ENCODE data around the gene VMP1.

Gene VMP1

DNA sequence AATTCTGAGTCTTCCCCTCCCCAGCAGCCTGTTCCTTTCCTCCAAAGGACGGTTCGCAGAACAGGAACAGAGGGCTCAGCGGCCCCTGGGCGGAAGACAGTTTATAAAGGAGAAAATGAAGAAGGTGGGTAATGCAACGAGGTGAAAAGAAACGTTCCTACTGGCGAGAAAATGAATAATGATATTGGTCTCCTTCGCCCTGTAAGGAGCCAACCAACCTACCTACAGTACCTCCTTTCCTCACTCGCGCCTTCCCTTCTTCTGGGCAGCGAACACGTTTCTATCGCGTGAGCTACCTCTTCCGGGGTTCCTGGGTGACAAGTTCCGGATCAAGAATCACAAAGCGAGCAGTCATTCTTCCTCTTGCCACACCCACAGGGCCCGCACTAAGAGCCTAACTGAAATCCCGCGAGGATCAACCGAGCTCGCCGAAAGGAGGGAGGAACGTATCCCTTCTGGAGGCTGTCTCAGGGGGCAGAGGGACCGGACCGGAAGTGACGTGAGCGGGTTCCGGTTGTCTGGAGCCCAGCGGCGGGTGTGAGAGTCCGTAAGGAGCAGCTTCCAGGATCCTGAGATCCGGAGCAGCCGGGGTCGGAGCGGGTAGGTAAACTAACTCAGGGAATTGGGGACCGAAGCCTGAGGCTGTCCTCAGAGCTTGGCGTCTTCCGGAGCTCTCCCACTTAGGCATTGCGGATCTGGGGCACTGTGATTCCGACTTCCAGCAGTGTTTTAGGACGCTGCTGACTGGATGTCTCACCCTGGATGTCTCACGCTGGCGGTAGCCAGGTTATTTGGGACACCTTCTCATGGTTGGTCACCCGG, at the start of gene VMP1, which contains the start of gene PTRH2:
VMP1 (plus strand) TSS at position 506 of the 822 bp plus-strand sequence. CDS start 23,793 bp downstream, outside the sequence.
PTRH2 (minus strand) TSS at position 282 of the 822 bp plus-strand sequence. CDS start 9,452 bp downstream, outside the sequence.
- DNase-seq = peak; percentile 84 to 100 (median 98)

DNA sequence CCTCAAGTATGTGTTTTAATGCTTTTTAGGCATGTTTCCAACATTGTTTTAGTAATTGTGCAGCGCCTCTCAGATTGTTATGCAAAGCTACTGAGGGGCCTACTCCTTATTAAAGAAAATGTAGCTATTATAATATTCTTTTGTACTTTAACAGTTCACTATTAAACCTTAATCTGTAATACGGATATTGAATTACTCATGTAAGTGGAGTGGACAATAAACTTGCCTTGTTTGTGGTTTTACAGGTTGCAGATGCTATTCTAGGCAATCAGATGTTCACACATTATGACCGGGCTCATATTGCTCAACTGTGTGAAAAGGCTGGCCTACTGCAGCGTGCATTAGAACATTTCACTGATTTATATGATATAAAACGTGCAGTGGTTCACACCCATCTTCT, 41.2 kb upstream of the VMP1 start:
- DNase-seq = no peak

DNA sequence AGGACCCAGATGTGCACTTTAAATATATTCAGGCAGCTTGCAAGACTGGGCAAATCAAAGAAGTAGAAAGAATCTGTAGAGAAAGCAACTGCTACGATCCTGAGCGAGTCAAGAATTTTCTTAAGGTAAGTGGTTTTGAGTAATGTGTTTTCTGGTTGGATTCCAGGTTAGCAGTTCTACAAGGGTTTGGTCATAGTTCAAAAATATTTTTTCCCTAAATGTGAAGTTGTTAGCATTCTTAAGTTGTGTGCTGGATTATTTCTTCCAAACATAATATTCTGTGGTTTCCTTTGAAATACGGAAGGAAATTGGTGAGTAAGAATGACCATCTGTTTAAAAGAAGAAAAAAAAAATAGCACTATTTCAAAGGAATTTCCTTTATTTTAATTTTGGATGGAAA, 38.6 kb upstream of the VMP1 start:
- no peak for DNase-seq

DNA sequence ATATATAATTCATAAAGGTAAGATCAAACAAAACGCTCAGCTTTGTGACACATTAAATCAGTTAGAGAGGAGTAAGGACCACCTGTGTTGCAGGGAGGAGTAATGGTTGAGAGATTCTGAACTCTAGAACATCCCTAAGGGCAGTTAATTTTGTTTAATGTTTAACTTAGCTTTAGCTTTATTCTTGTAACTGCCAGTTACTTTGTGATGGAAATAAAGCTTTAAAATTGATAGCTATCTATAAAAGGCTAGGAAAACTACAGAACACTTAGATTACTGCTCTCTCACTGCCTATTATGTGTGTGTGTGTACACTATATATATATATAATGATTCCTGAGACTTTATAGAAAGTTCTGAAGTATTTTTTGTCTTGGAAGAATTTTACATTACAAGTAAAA, 38.0 kb upstream of the VMP1 start:
- DNase-seq = no peak

DNA sequence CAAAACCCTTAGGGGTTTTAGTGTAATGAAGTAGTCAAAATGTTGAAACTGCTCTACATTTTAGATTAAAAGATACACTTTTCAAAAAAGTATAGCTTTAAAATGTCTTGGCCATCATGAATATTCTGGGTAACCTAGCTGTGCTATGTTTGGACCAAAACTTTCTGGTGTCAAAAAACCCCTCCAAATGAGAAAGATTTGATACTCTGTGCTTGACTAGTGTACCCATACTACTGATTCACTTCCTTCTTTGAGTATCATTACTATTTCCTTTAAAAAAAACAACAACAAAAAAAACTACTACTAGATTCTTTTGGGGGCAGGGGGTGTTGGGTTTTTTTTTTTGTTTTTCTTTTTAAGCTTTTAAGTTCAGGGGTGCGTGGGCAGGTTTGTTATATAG, 37.5 kb upstream of the VMP1 start:
- DNase-seq = no peak

DNA sequence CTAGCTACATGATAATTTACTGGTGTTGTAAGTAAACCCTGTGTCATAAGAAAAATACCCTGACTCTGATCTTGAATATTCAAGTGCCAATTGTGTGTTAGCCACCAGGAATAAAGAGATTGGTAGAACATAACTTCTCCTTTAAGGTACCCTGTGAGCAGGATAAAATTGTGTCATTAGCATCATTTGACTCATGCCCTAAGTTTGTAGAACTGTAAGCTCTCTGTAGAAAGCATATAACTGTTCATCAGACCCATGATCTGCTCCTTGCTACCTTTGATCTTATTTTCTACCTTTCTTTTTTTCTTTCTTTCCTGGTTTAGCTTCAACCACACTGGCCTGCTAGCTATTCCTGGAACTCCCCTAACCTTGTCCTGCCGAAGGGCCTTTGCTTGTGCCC, 36.1 kb upstream of the VMP1 start:
- DNase-seq = no peak

DNA sequence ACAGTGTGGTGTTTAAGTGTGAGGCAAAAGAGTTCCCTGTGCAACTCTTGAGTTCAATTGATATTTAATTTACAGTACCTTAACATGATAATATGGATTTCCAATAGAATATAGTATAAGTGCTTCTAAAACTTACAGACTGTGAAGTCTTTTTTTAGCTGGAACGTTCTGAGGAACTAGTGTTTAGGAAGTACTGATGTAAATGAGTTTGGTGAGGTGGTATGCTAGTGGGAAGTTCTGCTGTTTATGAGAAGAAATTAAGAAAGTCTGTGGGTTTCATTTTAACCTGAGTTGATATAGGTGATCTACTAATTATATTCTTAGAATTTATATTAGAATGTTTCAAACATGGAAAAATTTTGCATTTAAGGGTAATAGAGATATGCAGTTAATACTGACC, 32.2 kb upstream of the VMP1 start:
- no peak for DNase-seq

DNA sequence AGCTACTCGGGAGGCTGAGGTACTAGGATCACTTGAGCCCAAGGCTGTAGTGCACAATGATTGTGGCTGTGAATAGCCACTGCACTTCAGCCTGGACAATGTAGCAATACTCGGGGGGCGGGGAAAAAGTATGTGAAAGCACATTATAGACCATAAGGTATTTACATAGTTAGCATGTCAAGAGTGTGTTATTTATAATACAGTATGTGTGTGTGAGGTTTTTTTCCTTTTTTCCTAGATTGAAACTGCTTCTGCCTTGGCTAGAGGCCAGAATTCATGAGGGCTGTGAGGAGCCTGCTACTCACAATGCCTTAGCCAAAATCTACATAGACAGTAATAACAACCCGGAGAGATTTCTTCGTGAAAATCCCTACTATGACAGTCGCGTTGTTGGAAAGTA, 30.7 kb upstream of the VMP1 start:
- no peak for DNase-seq

DNA sequence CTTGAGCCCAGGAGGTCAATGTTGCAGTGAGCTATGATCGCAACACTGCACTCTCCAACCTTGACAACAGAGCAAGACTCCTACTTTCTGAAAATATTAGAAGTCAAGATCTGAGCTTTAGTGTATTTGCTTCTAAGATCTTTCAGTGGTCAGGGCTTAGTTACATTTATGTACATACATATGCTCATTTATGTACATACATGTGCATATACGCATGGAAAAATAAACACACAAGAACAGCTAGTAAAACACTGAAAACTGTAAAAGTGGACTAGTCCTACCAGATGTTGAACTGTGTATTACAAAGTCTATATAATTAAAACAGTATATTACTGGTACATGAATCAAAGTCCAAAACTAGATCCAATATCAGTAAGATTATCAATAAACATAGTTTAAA, 28.5 kb upstream of the VMP1 start:
- no peak for DNase-seq

DNA sequence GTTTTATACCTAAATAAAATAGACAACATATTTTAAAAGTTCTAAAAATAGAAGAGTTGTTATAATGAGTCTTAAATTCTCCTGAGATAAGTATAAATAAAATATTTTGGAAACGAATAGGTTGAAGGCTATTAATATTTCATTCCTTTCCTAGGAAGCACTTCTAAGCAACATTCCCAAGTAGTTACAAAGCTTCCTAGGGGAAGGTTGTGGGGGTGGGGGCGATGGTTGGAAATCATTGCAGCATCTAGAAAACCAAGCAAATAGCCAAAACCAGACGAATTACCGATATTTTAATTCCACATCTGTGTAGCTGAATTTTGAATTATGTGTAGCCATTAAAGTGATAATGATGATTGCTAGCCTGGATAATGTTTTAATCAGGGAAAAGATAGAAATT, 27.1 kb upstream of the VMP1 start:
- DNase-seq = no peak

DNA sequence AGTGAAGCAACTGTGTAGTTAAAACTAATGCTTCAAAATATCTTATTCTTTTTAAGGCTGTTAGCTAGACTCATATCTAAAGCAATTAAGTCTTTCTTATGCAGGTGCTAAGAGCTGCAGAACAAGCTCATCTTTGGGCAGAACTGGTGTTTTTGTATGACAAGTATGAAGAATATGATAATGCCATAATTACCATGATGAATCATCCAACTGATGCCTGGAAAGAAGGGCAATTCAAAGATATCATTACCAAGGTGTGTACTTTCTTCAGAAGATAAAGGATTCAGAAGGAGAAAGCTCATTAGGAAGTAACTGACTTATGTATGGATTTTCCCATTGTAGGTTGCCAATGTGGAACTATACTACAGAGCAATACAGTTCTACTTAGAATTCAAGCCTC, 24.2 kb upstream of the VMP1 start:
- no peak for DNase-seq

DNA sequence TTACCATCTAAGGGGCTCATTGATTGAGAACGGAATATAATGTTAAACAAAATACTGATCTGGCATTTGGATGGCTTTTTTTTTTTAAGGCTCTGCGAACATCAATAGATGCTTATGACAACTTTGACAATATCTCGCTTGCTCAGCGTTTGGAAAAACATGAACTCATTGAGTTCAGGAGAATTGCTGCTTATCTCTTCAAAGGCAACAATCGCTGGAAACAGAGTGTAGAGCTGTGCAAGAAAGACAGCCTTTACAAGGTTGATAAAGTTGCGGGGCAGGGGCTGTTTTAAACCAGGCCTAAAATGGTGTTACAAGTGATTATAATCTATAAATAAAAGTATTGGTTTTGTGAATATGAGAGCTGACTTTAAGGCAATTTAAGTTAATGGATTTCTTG, 22.5 kb upstream of the VMP1 start:
- no peak for DNase-seq

DNA sequence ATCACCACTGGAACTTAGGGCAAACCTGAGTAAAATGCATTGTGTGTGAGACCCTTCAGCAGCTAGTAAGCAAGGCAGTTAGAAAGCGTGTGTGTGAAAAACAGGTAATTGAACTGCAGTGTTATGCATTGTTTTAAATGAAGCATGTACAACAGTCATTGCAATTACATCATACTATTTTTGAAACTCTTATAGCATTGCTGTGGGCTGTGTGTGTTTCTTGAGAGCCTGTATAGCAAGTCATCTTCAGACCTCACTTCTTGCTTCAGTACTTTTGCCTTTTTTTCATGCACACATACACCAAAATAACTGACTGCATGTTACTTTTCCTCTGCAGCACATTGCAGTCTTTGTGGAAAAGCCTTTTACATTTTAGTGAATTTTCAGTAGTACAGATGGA, 19.4 kb upstream of the VMP1 start:
- no peak for DNase-seq

DNA sequence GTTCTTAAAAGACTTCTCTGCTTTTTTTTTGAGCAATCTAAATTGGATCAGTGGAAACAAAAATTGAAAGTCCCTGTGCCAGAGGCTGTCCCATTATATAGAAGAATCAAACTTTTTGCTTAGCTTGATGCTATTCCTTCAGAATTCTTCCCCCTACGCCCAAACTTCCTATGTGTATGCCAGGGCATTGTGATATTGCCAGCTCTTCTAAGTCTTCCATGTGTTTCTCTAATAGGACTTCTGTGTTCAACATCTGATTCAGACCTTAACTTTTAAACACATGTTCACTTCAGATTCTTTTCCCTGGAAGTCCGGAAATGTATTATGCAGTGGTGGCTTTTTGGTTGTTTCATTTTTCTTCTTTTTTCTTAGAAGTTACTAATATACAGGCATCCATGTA, 19.0 kb upstream of the VMP1 start:
- DNase-seq = no peak

DNA sequence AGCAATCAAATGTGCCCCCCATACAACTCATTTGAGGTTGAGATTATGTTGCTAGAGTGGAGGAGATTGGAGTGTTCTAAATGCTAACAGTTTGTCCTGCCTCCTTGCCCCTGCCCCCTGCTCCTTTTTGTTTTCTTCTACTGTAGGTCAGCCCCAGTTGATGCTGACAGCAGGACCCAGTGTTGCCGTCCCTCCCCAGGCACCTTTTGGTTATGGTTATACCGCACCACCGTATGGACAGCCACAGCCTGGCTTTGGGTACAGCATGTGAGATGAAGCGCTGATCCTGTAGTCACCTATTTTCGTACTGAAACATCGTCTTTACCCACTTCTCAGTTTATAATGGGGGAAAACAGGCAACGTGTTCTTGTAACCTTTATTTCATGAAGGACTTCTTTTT, 13.9 kb upstream of the VMP1 start:
- DNase-seq = no peak

DNA sequence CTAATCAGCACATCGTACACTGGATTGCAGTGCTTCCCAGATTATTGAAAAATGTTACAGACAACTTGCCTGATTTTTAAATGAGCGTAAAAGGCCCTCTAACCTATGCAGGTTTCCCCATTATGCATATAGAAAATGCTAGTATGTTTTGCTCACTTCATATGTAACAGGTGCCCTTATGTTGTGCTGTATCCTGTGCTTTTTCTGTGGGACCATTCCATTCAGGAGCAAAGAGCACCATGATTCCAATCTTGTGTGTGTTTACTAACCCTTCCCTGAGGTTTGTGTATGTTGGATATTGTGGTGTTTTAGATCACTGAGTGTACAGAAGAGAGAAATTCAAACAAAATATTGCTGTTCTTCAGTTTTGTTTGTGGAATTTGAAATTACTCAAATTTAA, 13.1 kb upstream of the VMP1 start:
- no peak for DNase-seq

DNA sequence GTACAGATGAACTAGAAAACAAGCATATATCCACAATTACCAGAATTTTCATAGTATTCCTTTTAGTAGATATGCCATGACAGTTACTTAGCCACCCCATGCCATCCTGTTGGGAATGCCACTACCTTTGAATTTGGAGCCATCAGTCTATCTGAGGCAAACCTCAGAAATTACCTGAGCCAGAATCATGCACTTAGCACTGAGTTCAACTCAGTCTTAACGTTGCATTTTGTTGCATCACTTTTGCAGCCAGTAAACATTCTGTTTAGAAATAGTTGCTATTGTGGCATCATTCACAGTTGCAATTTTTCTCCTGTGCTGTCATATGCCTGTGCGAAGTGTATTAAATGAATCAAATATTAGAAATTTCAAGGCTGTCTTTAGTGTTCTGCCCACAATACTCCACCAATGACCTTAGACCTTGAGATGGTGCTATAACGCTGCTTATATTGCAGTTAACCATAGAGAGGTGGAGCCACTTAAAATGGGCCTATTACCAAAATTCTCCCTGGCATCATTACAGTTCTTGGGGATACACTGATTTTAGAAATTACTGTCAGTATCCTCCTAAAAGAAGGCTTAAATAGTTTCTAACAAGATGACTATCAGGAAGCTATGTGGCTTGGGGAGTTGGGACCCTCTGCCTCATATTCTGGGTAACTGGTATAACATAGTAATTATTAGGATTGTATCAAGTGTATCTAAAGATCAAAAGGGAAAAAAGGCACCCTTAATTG, 11.3 kb upstream of the VMP1 start:
- no peak for DNase-seq

DNA sequence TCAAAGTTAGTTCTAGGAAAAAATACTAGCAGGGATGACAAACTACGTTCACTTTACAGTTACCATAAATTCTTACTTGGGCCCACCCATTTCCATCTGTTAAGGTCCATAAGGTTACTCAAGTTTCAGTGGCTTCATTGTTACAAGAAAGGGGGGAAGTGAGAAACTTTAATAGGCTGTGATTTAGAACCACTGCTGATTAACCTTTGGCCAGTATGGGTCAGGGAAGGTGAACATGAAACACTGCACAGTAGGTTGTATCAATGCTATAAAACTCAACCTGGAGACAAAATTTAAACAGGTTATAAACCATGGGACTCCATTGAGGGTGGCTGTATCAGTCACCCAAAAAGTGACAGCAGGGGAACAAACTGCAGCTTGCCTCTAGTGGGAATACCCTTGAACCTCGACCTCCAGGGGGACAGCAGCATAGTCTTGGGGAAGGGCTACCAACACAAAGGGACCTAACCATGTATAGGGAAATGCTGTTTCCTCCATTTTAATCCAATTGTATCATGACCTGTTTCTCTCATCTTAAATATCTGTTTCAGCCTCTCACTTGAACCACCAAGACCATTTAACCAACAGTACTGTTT, 10.7 kb upstream of the VMP1 start:
- no peak for DNase-seq

DNA sequence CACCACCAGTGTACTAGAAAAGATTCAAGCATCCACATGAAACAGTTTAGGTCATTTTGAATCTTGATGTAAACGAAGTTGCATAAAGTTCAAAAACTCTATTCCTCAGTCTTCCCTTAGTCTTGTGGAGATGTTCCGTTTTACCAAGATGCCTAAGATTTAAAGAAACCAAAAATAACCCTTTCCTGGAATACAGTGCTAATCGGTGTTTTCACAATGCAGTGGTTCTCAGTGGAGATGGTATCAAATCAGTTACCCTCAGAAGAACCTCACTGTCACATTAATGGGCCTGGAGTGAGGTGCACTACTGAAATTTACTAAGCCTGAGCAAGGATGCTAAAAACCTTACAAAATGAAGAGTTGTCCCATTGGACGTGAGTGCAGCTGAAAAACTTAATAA, 9.3 kb upstream of the VMP1 start:
- no peak for DNase-seq

DNA sequence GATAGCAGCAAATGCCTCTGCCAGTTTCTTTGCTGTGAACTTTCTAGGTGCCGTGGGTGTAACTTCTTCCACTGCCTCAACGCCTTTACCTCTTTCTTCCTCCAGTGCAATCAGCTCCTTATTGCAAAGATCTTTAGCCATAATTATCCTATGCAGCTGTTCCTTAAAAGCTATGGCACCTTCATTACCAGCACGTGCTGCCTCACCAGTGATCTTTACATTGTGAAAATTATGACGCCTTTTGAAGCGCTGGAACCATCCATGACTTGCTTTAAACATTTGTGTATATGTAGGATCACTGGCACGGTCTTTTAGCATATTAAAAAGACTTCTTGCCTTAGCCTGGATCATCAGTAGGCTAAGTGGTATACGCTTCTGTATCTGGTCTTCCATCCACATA, 8.2 kb upstream of the VMP1 start:
- no peak for DNase-seq

DNA sequence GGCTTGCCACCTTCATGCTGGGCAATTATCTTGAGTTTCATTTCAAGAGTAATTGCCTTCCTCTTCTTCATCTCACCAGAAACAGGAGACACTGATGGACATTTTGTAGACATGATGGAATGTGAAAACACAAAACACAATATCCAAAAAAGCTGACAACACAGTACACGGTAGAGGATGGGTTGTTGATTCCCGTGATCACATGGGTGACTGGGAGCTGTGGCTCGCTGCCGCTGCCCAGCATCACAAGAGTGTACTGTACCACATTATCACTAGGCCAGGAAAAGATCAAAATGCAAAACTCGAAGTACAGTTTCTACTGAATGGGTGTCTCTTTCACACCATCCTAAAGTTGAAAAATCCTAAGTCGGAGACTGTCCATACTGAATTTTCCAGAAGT, 7.7 kb upstream of the VMP1 start:
- no peak for DNase-seq

DNA sequence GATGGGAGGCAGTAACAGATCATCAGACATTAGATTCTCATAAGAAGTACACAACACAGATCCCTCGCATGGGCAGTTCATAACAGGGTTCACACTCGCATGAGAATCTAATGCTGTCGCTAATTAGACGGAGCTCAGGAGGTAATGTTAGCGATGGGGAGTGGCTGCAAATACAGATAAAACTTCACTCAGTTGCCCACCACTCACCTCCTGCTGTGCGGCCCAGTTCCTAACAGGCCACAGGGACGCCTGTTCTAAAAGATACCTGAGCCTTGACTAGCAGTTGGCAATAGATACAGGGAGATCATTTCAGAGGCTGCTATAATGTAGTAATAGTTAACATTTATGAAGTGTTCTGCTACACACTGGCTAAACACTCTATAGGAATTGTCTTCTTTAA, 5.2 kb upstream of the VMP1 start:
- DNase-seq = no peak
